ENCODE data around the gene SLC9A9.
"Not testable (repeated sequence)": the region's sequence is repeated elsewhere in the genome, so short reads cannot be mapped to it uniquely, and the experiment has no call there.

Gene SLC9A9

DNA sequence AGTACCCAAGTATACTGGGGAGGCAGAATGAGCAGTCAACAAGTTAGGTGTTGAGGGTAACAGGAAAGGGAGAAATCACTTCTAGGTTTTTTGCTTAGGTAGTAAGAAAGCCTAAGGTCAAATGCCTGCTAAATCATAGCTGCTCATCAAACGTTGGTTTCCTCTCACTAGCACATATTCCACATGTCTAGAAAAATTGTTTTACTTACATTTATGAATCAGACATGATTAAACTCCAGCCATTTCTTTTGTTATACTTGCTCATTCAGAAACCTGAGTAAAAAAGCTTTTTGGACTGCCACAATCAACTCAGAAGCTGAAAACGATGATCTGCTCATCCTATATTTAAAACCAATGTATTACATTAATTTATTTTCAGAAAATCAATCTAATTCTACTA, 40.2 kb downstream of the SLC9A9 start:
- no peak for DNase-seq

DNA sequence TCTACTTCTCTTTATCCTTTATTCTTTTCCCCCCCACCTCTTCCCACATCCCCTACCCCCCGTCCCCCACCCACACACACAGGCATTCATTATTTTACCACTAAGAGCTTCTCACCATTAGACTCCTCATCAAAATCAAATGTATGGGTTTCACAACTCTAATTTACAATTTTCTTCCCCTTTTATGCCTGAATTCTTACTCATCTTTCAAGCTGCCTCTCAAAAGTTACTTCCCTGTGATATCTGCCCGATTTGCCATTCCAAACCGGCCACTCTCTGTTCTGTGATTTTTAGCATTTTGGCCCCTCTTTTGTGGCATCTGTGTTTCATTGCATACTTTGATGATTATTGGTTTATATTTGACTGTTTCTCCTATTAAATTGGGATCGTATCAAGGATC, 42.2 kb downstream of the SLC9A9 start:
- DNase-seq: no peak

DNA sequence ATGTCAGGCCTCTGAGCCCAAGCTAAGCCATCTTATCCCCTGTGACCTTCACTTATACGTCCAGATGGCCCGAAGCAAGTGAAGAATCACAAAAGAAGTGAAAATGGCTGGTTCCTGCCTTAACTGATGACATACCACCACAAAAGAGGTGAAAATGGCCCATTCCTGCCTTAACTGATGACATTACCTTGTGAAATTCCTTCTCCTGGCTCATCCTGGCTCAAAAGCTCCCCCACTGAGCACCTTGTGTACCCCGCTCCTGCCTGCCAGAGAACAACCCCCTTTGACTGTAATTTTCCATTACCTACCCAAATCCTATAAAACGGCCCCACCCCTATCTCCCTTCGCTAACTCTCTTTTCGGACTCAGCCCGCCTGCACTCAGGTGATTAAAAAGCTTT, 42.8 kb downstream of the SLC9A9 start:
- DNase-seq: not testable (repeated sequence)

DNA sequence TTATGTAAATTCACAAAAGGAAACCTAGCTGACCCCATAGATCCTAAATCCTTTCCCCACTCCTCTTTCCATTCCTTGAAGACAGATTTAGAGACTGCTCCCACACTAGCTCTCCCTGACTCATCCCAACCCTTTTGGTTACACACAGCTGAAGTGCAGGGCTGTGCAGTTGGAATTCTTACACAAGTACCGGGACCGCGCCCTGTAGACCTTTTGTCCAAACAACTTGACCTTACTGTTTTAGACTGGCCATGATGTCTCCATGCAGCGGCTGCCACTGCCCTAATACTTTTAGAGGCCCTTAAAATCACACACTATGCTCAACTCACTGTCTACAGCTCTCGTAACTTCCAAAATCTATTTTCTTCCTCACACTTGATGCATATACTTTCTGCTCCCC, 47.2 kb downstream of the SLC9A9 start:
- not testable (repeated sequence) for DNase-seq

DNA sequence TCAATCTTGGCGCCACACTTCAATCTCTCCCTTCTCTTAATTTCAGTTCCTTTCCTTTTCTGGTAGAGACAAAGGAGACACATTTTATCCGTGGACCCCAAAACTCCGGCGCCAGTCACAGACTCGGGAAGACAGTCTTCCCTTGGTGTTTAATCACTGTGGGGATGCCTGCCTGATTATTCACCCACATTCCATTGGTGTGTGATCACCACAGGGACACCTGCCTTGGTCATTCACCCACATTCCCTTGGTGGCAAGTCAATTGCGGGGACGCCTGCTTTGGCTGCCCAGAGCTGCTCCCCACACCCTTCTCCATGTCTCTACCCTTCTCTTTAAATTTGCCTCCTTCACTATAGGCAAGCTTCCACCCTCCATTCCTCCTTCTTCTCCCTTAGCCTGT, 50.1 kb downstream of the SLC9A9 start:
- DNase-seq: not testable (repeated sequence)

DNA sequence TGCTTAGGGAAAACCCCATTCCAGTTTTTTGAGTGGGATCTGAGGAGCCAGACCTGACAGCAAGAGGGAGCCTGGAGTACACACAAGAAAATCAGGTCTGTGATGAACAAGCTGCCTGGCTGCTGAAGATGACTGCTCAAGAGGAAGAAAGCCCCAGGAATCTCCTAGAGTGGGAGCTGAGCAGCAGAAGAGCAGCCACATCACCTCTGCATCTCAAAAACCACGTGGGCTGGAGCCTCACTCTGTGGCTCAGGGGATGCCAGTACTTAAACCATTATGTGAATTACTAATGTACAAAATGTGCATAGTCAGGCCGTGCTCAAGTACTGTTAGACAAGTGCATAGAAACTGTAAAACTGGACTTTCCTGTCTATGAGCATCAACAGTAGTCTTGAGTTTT, 52.4 kb downstream of the SLC9A9 start:
- no peak for DNase-seq

DNA sequence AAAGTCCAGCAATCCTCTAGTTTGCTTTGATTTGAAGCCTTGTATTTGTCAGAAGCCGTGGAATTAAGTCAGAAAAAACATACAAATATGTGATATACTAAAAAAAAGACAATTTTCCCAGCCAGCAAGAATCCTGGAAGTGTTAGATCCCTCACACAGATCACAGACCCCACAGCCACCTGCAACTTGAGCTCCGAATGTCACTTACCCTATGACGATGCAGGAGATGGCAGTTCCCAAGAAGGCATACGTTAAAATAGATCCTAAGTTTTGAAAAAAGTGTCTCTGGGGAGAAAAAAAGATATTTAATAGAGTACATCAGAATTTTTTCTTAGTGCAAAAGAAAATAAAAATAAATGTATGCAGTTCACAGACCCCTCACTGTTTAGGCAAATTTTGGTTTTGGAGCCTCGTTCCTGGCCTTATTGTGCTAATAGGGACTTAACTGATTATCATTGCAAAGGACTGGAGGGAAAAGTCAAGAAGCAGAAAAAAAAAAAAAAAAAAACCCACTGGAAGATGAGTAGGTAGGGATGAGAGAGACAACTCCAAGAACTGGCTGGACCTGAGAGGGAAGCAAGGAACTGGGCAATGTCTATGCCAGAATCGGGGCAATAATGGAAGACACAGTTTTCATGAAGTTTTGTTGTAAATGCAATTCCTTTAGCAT, 53.3 kb downstream of the SLC9A9 start:
- no peak for DNase-seq

DNA sequence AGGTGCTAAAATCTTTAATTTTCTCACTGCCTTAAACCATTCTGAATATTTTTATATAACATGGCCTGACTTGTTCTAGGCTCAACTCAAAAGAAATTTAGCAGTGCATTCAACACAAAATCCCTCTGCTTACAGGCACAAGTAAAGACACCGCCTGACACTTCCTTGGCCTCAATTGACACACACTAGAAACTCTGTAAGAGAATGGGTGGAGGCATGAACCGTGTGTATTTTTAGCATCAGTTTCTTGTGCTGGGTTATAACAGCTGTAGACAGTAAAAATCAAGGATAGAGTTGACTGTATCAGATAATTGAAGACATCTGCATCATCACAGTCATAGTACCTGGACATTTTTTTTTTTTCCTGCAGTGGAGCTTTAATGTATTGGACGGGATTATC, 54.3 kb downstream of the SLC9A9 start:
- no peak for DNase-seq

DNA sequence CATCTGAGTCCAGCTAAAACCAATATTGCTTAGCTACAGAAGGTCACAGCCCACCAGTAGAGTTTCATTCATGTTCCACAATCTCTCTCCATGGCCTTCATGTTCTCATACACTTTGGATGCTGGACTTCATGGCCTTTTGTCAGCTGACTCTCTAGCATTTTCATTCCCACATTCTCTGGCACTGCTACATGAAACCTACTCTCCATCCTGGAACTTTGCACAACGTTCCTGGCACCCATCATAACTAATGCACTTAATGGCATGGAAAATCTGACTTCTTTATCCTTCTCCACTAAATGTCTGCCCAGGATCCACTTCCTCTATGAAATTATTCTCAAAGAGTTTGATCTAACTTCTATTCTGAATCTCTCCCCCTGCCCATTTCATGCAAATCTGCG, 56.9 kb downstream of the SLC9A9 start:
- DNase-seq: no peak

DNA sequence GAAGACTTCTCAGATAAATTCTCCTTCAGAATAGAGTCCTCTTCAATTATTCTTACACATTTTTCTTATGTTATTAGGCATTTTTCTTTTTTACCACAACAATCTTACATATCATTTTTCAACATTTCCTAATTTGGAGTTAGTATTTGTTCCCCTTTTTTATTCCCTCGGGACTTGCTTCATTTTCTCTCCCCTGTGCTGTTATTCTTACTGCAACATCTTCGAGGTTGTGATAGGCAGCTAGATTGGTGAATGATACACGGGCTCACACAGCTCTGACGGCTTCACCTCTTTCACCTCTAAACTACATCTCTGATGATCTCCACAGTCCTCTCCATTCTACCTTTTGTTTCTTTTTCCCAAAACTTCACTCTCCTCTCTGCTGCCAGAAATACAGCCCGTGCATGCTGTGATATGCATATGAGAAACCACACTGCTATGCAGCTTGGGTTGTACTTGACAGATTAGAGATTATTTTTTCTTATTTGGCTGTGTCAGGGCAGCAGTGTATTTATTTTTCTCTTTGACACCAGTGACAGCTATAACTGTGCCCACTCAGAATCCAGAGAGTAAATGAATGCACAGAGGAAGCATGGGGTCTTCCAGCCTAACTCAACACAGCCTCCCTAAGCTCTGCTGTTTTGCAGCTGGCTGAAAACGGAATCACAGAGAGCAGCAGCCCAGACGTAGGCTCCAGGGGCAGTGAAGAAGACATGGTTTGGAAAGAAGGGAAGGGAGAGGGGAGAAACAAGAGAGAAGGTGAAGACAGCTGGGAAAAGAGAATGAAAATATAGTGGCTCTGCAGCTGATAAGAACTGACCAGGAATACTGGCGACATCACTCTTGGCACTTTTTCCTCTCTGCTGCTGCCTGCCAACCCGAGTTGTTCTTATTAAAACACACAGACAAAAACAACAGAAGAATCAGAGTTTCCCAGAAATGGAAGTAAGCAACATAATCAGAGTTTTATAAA, 61.8 kb downstream of the SLC9A9 start:
- no peak for DNase-seq

DNA sequence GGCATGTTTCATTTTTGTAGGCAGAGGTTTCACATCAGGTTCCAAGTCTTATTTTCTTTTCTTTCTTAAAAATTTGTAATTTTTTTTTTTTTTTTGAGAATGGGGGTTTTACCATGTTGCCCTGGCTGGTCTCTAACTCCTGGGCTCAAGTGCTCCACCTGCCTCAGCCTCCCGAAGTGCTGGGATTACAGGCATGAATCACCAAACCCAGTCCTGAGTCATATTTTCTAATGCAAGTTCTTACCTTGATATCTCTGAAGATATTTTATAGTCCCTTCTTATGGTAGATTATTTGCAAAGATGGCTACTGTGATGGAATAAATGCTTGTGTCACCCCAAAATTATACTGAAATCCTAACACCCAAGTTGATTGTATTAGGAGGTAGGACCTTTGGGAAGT, 63.8 kb downstream of the SLC9A9 start:
- DNase-seq: no peak

DNA sequence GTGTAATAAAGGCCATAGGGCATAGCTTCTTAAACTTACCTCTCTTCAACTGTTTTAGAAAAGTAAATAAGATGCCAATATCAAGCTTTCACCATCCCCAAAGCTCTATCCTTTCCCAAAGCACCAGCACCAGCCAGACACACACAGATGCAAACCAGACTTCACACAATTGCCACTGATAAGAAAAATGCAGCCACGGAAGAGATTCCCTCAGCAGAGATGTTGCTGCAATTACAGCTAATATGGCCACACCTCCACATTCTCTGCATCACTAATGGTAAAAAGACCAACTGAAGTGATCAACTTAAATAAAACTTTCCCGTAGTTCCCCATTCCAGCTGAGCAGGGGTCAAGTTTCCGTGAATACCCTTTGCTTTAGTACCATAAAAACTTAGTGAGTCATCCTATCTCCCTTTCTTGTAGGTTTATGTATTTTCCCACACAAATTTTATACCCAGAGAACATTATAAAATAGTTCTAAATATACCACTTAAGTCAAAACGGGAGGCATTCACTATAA, 64.4 kb downstream of the SLC9A9 start:
- DNase-seq: no peak

DNA sequence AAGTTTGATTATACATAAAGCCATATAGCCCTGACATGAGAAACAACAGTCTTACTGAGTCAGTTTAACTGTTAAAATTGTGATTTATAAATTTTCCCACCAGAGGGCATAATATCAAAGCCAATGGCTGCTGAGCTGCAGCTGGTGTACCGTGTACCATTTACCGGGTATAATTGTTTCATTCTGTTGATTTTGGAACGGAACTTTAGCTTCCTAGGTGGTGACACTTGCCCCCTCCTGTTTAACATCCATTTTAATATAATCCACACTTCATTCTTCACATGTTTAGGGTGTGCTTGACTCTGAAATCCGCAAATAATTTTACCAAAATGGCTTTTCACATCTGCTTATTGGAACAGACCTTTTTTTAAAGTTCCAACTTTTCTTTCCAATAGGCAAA, 72.8 kb downstream of the SLC9A9 start:
- DNase-seq: no peak

DNA sequence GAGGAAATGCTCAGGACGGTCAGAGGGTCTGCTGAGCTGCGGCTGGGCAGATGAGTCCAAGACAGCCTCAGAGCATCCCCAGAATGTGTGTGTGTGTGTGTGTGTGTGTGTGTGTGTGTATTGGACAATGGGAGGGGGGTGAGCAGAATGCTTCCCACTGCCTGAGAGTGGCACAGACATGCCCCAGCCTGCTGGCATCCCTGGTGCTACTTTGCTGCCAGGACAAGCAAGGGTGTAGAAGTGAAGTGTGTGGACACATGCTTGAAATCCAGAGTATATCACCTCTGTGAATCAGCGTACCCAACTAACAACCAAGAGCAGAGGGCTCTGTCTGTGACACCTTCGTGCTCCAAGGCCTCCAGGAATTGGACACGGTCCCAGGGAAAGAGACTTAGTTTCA, 76.3 kb downstream of the SLC9A9 start:
- DNase-seq: no peak

DNA sequence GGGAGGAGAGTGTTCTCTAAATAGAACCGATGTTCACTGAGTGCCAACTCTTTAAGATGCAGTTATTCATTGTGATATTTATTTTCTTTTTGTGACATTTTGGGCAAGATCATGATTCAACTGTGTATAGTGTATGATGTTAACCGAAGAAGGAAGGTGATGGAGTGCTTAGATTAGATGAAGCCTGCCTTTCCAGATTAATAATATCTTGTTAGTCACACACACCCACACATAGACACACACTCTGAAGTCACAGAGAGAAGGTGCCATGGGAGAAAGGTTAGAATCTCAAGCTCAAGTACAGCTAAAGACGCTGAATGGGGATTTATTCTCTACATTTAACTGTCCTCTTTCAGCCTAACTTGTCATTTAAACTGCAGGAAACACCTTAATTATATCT, 77.0 kb downstream of the SLC9A9 start:
- DNase-seq: no peak

DNA sequence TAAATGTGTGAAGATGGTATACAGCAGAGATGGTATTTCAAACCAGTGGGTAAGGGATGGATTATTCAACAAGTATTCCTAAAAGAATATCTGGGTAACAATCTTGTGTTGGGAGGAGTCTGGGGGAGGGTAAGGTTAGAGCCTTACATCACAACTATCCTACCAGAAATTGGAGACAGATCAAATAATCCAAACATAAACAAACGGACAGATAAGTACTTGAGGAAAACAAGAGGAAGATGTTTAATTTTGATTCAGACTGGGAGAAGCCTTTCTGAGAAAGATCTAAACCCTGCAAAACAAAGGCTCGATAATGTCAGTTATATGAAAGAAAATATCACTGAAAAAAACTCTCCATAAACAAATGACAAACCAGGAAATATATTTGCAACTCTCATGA, 77.9 kb downstream of the SLC9A9 start:
- DNase-seq: no peak

DNA sequence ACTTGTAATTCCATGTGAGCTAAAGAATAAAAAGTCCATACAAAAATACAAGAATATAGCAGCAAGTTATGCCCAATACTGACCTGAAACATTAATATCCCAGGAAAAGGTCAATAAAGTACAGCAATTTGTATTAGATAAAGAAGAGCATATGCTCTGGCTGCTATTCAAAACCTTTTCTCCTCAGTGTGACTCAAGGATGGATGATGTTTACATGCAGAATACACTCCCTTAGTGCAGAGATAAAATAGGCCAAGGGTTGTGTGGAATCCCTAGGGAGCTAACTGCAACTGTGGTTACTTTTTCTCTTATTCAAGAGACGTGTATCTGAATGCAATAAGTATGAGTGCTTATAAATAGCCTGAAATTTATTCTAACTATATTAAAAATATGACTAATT, 78.7 kb downstream of the SLC9A9 start:
- DNase-seq: no peak

DNA sequence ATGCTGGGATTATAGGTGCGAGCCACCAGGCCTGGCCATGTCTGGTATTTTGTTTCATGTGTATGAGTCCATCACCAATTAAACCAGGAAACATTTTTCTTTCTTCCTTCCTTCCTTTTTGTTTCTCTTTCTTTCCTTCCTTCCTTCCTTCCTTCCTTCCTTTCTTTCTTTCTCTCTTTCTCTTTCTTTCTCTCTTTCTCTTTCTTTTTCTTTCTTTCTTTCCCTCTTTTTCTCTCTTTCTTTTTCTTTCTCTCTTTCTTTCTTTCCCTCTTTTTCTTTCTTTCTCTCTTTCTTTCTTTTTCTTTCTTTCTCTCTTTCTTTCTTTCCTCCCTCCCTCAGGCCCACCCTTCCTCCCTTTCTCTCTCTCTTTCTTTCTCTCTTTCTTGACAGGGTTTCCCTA, 83.4 kb downstream of the SLC9A9 start:
- DNase-seq: no peak

DNA sequence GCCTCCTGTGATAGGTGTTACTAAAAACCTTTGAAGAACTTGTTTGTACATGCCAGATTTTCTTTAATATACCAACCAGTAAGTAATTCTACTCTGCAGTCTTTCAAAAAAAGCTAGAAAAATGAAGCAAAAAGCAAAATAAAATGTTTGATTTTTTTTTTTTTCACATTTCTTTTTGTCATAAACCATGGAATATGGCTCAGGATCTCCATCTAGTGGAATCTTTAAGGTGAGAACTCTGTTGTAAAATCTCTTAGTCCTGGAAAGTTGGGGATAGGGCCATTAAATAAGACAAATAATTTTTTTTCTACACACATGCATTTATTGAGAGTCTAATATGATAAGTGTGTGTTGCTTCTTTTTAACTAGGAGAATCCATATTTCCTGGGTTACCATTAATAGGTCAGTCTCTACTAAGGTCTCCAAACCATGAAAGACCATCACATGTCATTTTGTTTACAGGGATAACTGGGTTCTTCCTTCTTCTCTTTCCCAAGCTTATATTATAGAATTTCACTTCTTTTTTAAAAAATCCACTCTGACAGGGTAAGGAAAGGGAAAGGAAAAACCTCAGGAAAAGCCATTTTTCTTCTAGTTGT, 84.6 kb downstream of the SLC9A9 start:
- DNase-seq: no peak

DNA sequence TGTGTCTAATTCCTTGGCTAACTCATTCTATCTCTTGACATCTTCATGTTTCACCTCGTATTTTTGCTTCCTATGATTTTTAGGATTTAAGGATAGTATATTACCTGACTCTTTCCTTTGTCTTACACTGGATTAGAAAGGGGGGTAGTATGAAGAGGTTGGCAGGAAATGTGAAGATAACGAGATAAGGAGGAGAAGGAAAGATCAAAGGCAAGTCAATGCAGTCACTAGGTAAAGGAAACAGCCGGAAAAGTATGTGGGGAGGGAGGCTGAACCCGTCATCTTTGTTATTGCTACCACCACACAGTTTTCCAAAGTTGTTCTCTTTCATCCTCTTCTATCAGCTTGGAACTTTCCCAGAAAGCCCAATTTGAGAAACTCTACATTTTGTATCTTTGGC, 90.6 kb downstream of the SLC9A9 start:
- no peak for DNase-seq

DNA sequence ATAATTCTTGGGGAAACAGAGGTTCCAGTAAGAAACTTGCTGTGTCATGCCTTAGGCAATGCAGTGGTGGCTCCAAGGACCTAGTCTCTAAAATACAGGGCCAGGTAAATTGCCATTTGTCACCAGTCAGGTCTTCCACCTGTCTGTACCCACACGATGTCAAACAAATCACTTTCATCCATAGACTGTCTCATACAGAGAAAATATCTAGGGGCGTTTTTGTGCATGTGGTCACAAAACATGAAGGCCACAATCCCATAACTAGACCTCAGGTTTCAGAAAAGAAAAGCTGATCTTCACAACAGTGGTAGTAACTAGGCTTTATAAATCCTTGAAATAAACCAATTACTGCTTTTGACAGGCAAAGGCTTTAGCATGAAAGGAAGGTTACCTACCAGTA, 92.3 kb downstream of the SLC9A9 start:
- DNase-seq: no peak

DNA sequence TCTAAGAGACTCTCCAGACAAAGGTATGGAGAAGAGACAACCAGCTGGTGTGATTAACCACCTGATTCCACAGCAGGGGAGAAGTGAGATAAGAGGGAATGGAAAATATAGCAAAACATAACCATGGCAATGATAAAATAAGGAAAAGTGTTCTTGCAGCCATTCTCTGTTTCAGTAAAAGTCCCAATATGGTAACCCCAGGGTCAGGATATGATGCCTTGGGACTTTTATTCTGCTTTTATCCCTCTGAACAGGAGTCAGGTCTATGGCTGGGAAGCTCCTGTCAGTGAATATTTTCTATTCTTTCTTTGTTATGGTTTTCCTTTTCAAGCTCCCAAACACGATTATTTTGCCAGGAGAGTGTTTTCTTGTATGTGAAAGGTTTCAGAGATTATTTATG, 94.2 kb downstream of the SLC9A9 start:
- DNase-seq: no peak

DNA sequence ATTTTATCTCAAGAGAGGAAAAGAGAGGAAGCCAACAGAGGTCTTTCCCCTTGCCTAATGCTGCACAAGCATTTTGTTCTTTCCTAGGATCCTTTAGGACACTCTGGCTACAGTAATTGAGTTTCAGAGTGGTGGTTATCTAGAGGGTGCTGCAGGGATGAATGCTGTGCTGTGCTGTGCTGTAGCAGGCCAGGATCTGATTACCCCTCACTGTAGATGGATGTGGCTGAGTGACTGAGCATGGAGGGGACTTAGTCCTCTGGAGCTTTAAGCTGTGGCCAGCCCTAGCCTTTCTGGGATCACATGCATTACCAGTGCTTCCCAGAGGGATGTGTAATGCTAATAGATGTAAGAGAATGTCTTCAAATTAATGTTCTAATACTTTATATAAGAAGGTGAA, 94.8 kb downstream of the SLC9A9 start:
- no peak for DNase-seq

DNA sequence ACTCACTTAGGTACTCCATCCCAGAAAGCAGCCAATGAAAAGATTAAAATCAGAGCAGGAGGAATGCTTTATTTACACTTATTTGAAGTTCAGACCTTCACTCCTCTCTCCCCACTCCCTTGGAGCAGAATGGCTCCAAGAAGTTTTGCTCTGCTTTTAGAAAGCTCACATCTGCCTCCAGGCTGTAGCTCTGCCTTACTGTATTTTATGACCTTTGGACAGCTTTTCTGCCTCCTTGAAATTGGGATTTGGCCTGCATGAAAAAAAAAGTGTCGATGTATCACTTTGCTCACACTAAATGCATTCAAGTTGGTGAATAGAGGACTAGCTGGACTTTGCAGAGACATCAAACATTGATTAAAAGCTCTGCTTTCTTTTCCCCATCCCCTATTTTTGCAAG, 95.3 kb downstream of the SLC9A9 start:
- DNase-seq: no peak

Data from effector CD8-positive, alpha-beta T cell (primary cell).